SKM-1 treated with dmso at 0.1 percent for 144 hours (cell line): Measurements from ENCODE around the gene NODAL.
A peak's percentile ranks its signal among the peaks of the same experiment; 100 is the strongest.
"Not testable (repeated sequence)": the region's sequence is repeated elsewhere in the genome, so short reads cannot be mapped to it uniquely, and the experiment has no call there.

Experiments
- DNase-seq: peaks from one replicate; lab custom pipeline; 2025; ENCODE audit not compliant: unreplicated experiment; lab: John Stamatoyannopoulos, UW

Gene NODAL

DNA sequence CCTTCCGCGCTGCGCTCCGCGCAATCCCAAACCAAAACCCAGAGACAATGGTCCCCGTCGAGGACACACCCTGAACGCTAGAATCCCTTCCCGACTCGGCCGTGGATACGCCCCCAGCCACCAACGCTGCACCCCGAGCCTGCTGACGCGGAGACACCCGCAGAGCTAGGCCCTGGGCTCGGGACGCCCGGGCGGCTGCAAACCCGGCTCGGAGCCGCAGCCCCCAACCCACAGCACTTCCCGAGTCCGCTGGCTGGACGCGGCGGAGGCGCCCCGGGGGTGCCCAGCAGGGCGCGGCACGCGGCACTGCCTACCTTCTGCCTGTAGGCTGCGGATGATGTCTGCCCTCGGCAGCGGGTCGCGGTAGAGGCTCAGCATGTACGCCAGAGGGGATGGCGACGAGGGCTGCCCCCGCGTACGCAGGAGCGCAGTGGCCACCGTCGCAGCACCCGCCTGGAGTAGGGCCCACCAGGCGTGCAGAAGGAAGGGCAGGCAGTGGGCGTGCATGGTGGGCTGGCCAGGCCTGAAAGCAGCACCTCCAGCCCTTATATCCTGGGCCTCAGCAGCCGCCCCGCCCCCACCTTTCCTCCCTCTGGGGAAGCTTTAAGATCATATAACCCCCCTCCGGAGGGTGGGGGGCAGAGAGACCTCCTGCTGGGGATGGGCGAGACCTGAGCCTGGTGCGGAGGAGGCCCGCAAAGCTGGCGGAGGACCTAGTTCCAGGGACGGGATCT, at the start of gene NODAL:
Gene NODAL, minus strand, starts transcription at position 521 of the 734 bp plus-strand sequence. Its CDS starts 14 bp downstream, at position 507.
- DNase-seq = no peak

DNA sequence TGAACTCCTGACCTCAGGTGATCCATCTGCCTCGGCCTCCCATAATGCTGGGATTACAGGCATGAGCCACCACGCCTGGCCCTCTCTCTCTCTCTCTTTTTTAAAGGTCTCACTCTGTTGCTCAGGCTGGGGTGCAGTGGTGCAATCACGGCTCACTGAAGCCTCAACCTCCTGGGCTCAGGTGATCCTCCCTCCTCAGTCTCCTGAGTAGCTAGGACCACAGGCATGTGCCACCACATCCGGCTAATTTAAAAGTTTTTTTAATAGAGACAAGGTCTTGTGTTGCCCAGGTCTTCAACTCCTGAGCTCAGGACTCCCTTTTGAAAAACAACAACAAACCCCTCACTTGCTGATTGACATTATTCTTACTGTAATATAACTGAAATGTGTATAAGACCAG, 48.7 kb upstream of the NODAL start:
- DNase-seq = no peak

DNA sequence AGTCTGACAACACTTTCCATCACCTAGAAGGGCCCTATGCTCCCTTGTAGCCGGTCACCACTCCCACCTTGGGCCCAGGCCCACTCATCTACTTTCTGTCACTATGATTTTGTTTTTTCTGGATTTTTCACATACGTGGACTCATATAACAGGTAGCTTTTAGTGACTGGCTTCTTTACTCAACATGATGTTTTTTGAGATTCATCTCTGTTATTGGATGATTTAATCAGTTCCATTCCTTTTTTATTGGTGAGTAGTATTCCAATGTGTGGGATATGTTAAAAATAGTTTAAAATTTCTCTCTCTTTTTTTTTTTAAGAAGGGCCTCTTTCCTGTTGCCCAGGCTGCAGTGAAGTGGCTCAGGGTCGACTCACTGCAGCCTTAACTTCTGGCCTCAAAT, 46.3 kb upstream of the NODAL start:
- no peak for DNase-seq

DNA sequence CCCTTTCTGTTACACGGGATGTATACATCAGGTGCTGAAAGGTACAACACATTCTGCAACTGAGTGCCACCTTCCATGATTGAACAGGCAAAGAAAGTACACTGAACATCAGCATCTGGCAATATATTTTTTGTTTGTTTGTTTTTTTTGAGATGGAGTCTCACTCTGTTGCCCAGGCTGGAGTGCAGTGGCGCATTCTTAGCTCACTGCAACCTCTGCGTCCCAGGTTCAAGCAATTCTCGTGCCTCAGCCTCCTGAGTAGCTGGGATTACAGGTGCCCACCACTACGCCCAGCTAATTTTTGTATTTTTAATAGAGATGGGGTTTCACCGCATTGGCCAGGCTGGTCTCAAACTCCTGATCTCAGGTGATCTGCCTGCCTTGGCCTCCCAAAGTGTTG, 42.4 kb upstream of the NODAL start:
- not testable (repeated sequence) for DNase-seq

DNA sequence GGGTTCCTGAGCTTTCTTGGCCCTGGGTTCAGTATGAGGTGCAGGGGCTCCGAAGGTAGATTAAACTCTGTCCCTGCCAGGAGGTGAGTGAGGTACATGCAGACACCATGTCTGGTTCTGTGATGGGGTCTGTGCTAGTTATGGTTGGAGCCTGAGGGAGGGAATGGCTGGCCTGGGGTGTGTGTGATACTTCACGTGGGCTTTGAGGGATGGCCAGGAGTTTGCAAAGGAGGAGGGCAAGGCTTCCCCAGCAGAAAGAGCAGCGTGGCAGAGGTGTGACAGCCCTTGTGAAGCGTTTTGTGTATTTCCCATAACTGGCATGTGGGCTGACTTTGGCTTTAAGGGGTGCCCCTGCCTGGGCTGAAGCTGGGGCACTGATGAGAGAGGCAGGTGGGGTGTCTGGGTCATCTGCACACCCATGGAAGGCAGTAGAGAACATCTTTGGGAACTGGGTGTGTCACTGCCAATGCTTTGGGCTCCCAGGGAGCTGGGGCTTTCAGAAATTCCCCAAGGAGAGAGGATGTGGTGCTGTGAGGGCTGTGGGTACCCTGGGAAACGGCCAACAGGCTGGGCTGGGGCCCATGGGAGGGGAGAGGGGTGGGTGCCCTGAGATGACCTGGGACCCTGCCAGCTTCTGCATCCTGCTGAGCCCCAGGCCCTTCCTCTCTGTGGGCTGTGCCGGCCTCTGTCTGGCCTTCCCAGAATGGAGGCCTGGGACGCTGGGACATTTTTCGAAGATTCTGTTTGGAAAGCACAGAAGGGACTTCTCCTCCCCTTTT, 41.7 kb upstream of the NODAL start:
- no peak for DNase-seq

DNA sequence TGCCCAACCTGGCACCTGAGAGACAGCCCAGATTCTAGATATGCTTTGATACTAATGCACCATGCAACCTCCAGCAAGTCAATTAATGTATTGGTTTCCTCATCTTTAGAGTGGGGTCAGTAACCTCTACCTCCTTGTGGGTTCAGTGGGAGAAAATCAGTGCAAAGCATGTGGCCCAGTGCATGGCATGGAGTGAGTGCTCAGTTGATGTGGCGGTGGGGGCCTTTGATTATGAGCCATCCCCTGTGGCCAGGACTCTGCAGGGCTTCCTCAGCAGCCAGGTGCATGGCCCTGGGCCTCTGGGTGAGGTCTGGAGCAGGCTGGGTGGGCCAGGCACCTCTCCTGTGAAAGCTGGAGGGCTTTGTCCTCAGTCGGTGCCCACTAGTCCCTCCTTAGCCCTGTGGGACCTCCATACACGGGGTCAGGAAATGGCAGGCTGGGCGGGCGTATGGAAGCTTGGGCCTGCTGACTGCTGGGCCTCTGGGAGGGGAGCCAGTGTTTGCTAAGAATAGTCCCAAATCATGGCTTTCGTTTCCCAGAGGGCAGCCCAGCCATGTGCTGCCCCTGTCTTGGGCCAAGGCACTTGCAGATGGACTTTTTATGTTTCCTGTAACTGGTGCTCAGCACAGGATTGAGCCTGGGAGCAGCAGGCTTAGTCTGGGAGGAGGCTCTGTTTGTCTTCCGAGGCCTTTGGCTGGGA, 40.5 kb upstream of the NODAL start:
- DNase-seq = no peak

DNA sequence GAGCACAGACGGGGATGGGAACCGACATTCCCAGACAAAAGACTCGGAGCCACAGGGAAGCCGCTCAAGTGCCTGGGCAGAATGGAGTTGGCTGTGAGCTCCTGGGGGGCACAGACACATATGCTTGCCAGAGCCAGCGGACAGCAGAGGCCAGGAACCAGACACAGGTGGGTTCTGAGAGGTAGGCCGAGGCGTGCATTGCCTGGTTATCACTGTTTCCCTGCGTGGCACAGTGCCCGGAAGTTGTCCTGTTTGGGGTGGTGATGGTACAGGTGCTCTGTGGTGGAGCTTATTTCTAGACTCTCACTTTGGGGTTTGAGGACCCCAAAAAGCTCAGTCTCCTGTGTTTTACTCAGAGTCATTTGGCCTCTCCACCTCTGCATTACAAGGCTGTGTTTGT, 39.6 kb upstream of the NODAL start:
- no peak for DNase-seq

DNA sequence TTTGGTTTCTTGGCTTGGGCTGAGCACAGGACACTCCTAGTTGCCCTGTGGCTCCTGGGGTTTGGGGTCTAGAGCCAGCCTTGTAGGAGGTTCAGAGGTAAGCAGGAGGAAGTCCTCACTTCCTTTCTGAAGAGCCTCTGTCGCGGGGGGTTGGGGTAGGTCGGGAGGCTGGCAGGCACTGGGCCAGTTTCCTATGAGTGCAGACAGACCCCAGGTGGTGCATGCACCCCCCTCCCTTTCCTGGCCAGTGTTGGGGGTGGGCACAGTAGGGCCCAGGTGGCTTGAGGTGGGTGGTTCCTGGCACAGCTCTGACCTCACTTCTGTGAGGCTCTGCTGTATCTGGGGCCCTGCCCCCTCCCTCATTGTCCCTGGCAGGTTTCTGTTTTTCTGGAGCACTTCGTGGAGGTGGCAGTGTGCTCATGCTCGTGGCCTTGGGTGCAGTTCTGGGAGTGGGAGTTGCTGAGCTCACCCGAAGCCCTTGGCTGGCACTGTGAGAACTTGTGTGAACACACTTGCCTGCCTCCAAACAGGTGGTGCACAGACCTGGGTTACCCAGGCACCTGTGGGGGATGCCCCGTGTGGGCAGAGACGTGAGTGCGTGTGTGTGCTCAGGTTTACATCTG, 38.9 kb upstream of the NODAL start:
- peak; percentile 73 for DNase-seq

DNA sequence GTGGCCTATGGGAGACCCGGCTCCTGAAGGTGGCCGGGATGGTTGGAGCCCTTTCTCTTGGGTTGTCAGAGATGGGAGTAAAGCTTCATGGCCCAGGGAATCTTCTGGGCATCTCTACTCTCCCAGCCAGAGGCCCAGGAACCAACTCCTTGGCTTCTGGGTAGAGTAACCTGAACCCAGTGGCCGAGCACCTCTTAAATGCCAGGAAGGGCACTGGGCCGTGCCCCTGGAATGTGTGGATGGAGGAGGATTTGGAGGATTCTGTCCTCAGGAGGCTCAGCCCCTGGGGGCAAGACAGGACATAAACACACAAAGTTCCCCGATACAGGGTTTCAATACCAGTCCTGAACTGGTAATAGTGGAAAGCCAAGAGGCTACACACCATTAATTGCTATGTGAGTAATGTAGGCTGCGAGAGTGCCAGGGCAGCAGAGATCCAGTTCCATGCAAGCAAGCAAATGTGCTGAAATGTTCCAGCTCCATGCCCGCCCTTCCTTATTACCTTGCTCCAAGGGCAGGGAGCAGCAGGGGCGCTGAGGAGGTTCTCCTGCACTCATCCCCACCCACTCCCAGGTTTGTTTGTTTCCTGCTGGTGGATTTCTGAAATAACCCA, 38.3 kb upstream of the NODAL start:
- no peak for DNase-seq

DNA sequence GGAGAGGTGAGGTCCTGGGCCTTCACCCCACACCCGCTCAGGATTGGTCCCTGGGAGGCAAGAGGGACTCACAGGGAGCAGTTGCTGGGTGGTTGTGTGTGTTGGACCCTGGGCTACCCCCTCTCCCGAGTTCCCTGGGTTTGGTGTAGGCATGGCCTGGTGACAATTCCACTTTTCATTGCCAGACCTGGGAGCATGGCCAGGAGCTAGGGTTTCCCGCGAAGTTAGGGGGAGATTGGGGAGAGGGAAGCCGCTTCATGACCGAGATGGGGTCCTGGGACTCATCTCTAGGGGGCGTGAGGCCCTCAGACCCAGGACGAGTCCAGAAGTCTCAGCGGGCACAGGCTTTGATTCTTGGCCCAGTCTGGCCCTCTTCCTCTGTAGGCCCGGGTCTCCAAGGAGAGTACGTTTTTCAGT, 37.7 kb upstream of the NODAL start:
- no peak for DNase-seq

DNA sequence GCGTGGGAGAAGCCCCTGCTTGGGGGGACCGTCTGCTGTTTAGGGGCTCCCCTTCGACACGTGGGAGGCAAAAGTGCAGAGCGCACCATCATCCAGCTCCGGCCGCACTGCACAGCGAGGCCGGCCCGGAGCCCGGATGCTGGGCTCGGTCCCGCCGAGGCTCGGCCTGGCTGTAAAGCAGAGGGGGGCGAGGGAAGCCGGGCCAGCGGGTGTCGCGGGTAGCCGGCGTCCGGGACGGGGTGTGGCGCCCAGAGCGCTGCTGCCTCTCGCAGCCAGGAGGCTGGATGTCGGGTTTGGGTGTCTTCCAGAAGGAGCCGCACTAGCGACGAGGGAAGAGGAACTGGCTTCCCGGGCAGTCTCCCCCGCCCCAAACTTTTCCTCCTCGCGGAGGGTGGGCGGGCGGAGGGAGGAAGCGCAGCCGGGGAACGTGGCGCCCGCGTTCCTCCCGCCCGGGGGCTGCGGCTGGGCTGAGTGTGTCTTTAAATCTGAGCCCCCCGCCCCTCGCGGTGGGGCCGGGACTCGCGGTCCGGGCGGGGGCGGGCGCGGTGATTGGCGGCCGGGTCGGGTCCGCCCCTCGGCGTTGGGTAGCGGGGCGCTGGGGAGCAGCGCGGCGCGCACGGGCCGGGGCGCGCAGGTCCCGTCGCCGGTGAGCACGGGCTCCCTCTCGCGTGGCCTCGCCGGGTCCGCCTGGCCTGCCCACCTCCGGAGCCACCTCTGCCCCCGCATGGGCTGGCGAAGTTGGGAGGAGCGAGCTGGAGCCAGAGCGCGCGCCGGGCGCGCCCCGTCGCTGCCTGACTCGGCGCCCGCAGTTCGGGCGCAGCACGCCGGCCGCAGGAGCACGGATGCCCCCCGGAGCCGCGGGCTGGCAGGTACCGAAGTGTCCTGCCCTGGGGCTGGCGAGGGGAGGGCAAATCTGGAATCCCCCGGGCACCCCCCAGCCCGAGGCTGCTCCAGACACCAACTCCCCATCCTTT, 37.0 kb upstream of the NODAL start, which contains the start of gene PALD1:
Gene PALD1, plus strand, starts transcription at position 577 of the 974 bp plus-strand sequence. CDS start 47,185 bp downstream, outside the sequence.
- peak; percentile 71 for DNase-seq

DNA sequence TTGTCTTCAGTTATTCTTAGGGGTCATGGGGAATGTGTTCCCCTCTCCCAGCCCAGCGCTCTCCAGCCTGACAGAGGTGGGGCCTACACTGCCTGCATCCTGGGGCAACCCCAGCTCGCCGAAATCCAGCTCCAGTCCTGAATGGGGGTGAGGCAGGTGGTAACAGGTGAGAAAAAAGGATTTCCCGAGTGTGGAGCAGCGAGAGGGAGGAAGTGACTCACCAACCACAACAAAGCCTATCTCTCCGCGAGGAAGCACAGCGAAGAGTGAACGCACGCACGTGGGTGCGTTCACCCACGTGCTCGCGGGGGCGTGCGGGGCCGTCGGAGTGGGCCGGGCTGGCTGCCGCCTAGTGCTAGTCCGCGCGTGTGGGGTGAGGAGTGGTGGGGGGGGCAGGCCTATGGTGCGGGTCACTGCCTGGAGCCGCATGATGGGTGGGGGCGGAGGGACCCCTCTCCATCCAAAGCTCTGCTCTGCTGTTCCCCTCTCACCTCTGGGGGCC, 36.2 kb upstream of the NODAL start:
- DNase-seq = no peak

DNA sequence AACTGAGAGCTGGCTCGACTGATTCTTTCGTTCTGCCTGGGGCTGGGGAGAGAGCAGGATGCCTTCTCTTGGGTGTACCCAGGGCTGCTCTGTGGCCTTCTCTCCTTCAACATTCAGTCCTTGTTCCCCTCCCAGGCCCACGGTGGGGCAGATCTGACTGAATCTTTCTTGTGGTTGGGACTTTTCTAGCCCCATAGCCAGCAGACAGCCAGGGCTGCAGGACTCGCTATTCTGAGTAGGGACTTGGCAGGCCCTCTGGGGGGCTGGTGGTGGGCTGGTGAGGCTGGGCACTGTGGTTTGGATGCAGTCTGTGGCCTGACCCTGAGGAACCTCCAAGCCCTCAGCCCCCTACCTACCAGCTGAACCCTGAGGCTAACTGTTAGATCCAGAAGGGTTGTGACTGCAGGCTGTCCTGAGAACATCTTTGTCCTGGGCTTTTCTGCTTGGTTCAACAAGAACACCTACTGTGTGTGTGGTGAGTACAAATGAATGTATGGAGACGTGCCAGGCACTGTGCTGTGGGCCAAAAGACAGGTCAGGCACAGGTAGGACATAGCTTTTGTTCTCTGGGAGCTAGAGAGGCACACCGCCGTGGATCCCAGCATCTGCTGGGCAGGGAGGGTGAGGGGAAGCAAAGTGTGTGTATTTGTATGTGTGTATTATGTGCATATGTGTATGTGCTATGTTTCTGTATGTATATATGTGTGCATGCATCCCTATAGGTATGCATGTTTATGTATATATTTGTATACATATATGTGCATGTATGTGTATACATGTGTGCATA, 35.0 kb upstream of the NODAL start:
- no peak for DNase-seq

DNA sequence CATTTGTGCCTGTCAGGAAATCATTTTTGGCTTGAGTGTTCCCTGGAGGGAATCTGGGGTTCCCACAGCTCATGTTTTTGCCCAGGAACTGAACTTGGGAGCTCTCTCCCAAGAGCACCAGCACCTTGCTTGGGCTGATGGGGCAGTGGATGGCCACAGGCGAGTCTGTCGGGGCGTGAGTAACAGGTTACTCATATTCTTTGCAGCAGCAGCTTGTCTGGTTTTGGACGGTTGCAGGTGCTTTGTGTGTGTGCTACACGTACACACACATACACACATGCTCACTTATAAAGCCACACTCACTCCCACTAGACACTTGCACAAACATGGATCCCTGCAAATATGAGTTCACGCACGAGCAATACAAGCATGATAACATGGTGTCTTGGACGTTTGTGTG, 34.2 kb upstream of the NODAL start:
- DNase-seq = no peak

DNA sequence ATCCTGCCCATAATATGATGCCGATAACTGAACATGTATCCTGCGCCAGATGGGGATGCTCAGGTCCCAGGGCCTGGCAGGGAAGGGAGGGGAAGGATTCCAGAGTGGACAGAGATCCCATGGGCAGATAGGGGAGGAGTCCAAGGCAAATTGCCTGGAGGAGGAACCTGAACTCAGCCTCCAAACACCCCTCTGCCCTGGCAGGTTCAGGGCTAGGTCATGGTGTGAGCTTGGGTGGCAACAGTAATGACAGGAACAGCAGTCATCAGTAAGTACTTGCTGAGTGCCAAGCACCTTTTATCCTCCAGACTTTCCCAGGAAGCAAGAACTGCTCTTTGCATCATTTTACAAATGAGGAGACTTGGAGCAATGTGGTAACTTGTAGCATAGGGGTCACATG, 33.3 kb upstream of the NODAL start:
- no peak for DNase-seq

DNA sequence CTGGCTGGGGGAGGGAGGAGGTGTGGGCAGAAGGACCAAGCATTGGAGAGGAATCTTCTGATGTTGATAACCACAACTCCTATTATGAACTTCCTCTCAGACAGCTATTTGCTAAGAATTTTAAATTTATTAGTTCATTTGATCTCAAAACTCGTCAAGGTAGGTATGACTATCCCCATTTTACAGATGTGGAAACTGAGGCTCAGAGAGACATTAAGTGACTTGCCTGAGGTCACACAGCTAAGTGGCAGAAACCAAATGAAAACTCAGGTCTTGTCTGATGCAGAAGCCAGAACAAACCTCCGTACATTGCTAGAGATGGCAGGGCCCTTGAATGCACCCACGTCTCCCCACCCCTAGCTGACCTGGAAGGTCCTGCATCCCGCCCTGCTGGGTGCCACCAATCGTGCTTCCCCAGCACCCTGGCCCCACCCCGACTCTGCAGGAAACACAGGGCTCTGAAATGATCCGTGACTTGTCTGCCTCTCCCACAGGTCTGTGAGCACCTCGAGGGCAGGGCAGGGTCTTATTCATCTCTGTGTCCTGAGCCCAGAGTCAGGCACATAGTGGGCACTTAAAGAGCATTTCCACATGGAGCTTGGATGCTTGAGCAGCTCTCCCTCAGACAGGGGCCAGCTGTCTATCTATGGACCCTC, 31.4 kb upstream of the NODAL start:
- no peak for DNase-seq

DNA sequence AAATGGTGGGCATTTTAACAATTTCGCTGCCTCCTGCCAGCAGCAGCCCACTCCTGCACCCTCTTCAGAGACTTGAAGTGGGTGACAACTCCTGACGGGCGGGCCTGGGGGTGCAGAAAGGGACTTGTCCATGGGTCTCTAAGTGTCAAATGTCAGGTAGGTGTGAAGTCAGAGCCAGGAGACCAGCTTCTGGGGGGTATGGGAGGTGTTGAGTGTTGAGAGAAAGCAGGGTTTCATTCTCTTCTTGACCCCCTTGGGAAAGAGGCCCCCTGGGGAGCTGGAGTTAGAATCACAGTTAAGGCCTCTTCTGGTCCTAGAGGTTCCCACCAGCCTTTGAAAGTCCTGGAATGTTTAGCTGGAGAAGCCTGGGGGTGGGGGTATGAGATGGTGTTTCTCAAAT, 25.5 kb upstream of the NODAL start:
- DNase-seq = no peak

DNA sequence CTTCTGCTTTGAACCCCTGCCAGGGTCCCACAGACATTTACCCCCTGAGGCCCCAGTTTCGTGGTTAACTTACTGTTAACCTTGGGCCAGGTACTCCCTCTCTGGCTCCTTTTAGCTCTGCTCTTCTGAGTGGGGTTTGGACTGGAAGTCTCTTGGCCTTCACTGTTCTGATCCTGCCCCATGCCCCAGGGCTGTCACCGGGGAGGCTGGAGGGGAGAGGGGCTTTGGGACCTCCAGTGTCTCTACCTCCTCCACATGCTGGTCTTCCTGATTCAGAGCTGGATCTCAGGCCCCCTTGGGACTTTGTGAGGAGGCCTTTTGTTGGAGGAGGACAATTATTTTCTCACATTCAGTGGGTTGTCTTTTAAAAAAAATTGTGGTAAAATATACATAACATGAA, 24.4 kb upstream of the NODAL start:
- no peak for DNase-seq
